DMS 273 treated with DMSO at 0.1 percent for 48 hours (cell line): ENCODE data around the gene EIF4E1B.
"Not testable (repeated sequence)": the region's sequence is repeated elsewhere in the genome, so short reads cannot be mapped to it uniquely, and the experiment has no call there.

Experiments
- DNase-seq: peaks from one replicate; lab custom pipeline; 2025; lab: John Stamatoyannopoulos, UW

EIF4E1B gene

GRCh38 chr5:176629853-176630680, at the start of gene EIF4E1B, which contains the start of gene SNCB:
Gene EIF4E1B (plus strand): TSS chr5:176630675. CDS start chr5:176642788, 12,113 bp downstream.
Gene SNCB (minus strand): TSS chr5:176630534. CDS start chr5:176629654, 880 bp downstream.
- peak; percentile 10 for DNase-seq

GRCh38 chr5:176581361-176581760, 49.1 kb upstream of the EIF4E1B start:
- no peak for DNase-seq

- DNase-seq: no peak
Observed at GRCh38 chr5:176583076-176583475, 47.4 kb upstream of the EIF4E1B start.

- no peak for DNase-seq
Observed at GRCh38 chr5:176587398-176587797, 43.1 kb upstream of the EIF4E1B start.

GRCh38 chr5:176588297-176588696, 42.2 kb upstream of the EIF4E1B start:
- DNase-seq: no peak

- DNase-seq: no peak
Observed at GRCh38 chr5:176589039-176589769, 41.3 kb upstream of the EIF4E1B start.

GRCh38 chr5:176590035-176590717, 40.3 kb upstream of the EIF4E1B start:
- no peak for DNase-seq

- not testable (repeated sequence) for DNase-seq
Observed at GRCh38 chr5:176591667-176592066, 38.8 kb upstream of the EIF4E1B start.

- no peak for DNase-seq
Observed at GRCh38 chr5:176592573-176592972, 37.9 kb upstream of the EIF4E1B start.

GRCh38 chr5:176593273-176593869, 37.1 kb upstream of the EIF4E1B start:
- no peak for DNase-seq

GRCh38 chr5:176594554-176594953, 35.9 kb upstream of the EIF4E1B start:
- DNase-seq: no peak

GRCh38 chr5:176595386-176595943, 35.0 kb upstream of the EIF4E1B start:
- no peak for DNase-seq

GRCh38 chr5:176596069-176596644, 34.3 kb upstream of the EIF4E1B start:
- no peak for DNase-seq

GRCh38 chr5:176596689-176597416, 33.6 kb upstream of the EIF4E1B start:
- DNase-seq: no peak

- DNase-seq: no peak
Observed at GRCh38 chr5:176597417-176598389, 32.8 kb upstream of the EIF4E1B start.

- DNase-seq: not testable (repeated sequence)
Observed at GRCh38 chr5:176599749-176600430, 30.6 kb upstream of the EIF4E1B start.

- no peak for DNase-seq
Observed at GRCh38 chr5:176601901-176602482, 28.5 kb upstream of the EIF4E1B start.

GRCh38 chr5:176603091-176603490, 27.4 kb upstream of the EIF4E1B start:
- DNase-seq: no peak
